GM13976 (cell line): Measurements from ENCODE around the gene GABRG3.

ENCODE experiments used
- DNase-seq: peaks from one replicate; pipeline ENCODE4 v3.0.0; 2012; ENCODE audit warnings: low spot score
- in situ Hi-C: fragments of 300-500 bp; cut with MboI; formaldehyde crosslinking; loops from one replicate; pipeline ENCODE4 v1.12.0; 2022; ENCODE audit warnings: low sequenced_read_pairs, mixed read lengths, inconsistent platforms; ENCODE audit not compliant: unreplicated experiment
- TF ChIP-seq, protein P1 (sequence below): IDR thresholded peaks from 2 replicates; pipeline ENCODE4 v1.5.1; 2012; ENCODE audit warnings: borderline replicate concordance, mild to moderate bottlenecking; ENCODE audit not compliant: insufficient read depth; ENCODE audit errors: extremely low read depth, missing control alignments, control extremely low read depth

GABRG3 gene

DNA sequence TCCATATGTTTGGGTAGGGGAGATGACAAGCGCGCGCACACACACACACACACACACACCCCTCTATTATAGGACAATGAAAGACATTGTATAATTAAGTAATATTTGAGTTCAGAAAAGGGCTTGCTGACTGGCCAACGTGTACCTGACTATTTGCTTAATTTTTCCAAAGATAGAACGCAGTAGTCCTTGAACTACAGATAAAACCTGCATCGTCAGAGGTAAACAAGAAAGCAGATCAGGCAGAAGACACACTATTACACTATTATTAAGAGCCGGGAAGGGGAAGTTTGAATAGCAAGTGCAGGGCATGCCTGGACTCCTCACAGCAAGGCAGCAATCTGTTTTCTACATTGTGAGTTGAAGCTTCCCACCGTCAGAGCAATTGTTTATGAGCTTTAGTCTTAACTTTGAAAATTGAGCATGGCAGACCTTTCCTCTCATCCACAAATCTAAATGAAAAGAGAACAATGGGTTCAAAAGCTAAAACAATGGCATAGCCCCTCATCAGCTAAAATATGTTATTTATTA, 427.7 kb downstream of the GABRG3 start:
- TF ChIP-seq, protein P1, sequence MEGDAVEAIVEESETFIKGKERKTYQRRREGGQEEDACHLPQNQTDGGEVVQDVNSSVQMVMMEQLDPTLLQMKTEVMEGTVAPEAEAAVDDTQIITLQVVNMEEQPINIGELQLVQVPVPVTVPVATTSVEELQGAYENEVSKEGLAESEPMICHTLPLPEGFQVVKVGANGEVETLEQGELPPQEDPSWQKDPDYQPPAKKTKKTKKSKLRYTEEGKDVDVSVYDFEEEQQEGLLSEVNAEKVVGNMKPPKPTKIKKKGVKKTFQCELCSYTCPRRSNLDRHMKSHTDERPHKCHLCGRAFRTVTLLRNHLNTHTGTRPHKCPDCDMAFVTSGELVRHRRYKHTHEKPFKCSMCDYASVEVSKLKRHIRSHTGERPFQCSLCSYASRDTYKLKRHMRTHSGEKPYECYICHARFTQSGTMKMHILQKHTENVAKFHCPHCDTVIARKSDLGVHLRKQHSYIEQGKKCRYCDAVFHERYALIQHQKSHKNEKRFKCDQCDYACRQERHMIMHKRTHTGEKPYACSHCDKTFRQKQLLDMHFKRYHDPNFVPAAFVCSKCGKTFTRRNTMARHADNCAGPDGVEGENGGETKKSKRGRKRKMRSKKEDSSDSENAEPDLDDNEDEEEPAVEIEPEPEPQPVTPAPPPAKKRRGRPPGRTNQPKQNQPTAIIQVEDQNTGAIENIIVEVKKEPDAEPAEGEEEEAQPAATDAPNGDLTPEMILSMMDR, result no peak
- in situ Hi-C loops, result no loop called here
- DNase-seq, result no peak

DNA sequence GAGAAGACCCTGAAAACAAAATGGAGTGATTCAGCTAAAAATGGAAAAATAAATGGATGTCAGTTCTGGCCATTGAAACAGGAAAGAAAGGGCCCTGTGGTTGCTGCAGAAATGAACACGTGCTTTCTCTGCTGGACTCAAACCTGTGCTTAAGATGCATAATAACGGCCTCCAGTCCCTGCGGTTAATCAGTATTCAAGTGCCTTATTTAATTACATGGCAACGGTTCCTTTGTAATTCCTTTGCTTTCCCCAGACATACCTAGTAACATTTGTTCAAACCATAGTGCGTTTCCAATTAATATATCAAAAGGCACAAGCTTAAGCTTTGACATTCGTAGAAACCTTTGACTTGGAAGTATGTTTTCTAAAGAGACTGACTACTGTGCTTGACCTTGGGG, 428.3 kb downstream of the GABRG3 start:
- in situ Hi-C loops, result no loop called here
- DNase-seq, result no peak
- TF ChIP-seq, protein P1, result no peak

DNA sequence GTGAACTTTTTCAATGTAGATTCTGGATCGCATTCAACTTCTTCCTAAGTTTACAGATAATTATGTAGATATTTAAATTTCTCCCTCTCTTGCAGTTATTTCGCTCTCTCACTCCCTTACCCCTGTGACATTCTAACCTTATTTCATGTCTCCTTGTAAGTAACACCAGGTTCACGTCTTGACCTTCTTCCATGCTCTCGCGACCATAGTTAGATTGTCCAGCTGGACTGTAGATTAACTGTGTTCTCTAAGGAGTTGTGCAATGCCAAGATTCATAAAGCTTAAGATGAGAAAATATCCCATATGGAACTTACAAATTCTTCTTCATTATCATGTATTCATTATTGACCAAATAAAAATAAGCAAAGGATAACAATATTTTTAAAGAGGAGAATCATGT, 430.5 kb downstream of the GABRG3 start:
- no peak for DNase-seq
- in situ Hi-C loops, result no loop called here
- TF ChIP-seq, protein P1, result no peak

DNA sequence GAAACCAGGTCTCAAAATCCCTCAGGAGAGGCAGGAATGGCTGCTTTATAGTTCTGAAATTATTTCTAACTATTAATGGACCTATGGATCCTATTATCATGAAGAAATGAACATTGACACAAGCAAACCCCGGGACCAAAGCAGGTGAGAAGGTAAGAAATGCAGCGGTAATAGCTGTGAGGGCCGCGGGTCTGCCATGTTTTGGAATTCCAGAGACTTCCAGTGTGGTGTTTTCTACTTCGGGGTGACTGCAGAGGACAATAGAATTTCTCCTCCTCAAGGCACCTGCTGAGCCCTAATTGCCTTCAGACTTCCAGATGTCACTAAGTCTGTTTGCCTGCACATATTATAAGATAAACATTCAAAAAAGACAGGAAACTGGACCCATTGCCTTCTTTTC, 437.4 kb downstream of the GABRG3 start:
- in situ Hi-C loops, result no loop called here
- TF ChIP-seq, protein P1, result no peak

DNA sequence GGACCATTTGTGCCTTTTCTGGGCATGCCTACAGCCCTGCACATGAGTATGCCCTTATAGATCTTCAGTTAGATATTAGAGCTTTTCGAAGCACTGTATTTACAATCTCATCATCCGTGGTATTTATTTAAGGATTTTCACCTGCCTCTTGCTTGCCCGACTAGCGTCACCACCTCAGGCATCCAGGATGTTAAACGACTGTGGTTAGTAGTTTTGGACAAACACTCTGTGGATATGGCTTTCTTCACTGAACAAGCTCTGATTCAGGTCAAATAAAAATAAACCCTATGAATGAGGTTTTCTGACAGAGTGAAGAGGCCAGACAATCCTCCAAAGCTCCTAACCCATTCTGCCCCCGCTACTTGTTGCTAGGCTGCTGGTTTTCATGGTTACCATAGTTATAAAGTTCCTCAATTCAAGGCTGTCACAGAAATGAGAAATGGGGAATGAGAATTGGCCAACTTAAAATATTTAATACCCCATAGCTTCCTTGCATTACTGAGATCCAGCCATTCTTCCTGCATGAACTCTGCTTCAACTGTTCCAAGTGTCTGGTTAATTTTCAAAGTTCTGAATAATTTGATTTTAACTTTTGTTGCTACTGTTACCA, 440.1 kb downstream of the GABRG3 start:
- DNase-seq, result no peak
- in situ Hi-C loops, result no loop called here
- TF ChIP-seq, protein P1, result no peak

More for the DNA sequence above, 437.4 kb downstream of the GABRG3 start:
- DNase-seq, result no peak

- in situ Hi-C loops, result no loop called here
- DNase-seq, result no peak
- TF ChIP-seq, protein P1, result no peak
Measured at GRCh38 chr15:27412415-27412814, 441.4 kb downstream of the GABRG3 start.
